DND-41 (cell line): Measurements from ENCODE around the gene SH2D3C.

Source experiments
- CTCF ChIP-seq: IDR thresholded peaks from 2 replicates; pipeline ENCODE4 v1.5.1; 2012; ENCODE audit warnings: borderline replicate concordance, low read length, moderate library complexity, mild to moderate bottlenecking; ENCODE audit not compliant: poor library complexity, severe bottlenecking; ENCODE audit errors: extremely low read depth
- EZH2 ChIP-seq: IDR thresholded peaks from 3 replicates; pipeline ENCODE4 v1.6.1; 2012; ENCODE audit warnings: borderline replicate concordance, low read depth, mild to moderate bottlenecking, moderate library complexity, low read length, inconsistent platforms; ENCODE audit not compliant: severe bottlenecking

GRCh38 chr9:127818574-127818973 lies 40.1 kb upstream of the SH2D3C start:
- TF ChIP-seq CTCF (no peak), EZH2 (no peak)
